NT2/D1 (cell line): ENCODE measurements around the gene LCNL1.

Source experiments
- DNase-seq: peaks from one replicate; pipeline ENCODE4 v3.0.0-alpha.2; 2011; ENCODE audit warnings: low read depth, low spot score
- H3K27me3 ChIP-seq: 2 replicates; pipeline ENCODE4 v1.6.0; 2011; ENCODE audit warnings: mild to moderate bottlenecking; ENCODE audit not compliant: insufficient read length, insufficient read depth
- H3K36me3 ChIP-seq: 2 replicates; pipeline ENCODE4 v1.6.1; 2011; ENCODE audit warnings: mild to moderate bottlenecking, low read length, mixed read lengths; ENCODE audit not compliant: insufficient read depth, insufficient read length
- H3K4me1 ChIP-seq: 2 replicates; pipeline ENCODE4 v1.5.1; 2011; ENCODE audit not compliant: insufficient read depth, insufficient read length
- H3K4me3 ChIP-seq: 2 replicates; pipeline ENCODE4 v1.5.1; 2011; ENCODE audit warnings: low read depth; ENCODE audit not compliant: insufficient read length
- H3K9ac ChIP-seq: 2 replicates; pipeline ENCODE4 v1.6.0; 2011; ENCODE audit warnings: low read depth; ENCODE audit not compliant: insufficient read length
- H3K9me3 ChIP-seq: 2 replicates; pipeline ENCODE4 v1.5.1; 2011; ENCODE audit warnings: mild to moderate bottlenecking, low read length; ENCODE audit not compliant: insufficient read depth
- SUZ12 ChIP-seq: IDR thresholded peaks from 2 replicates; pipeline ENCODE4 v1.6.1; 2011; ENCODE audit not compliant: insufficient read length, insufficient read depth; ENCODE audit errors: extremely low read depth
- YY1 ChIP-seq: IDR thresholded peaks from 2 replicates; pipeline ENCODE4 v1.6.1; 2011; ENCODE audit not compliant: insufficient read length, insufficient read depth
- ZNF274 ChIP-seq: IDR thresholded peaks from 2 replicates; pipeline ENCODE4 v1.6.1; 2011; ENCODE audit warnings: mild to moderate bottlenecking, low read depth, low read length

The LCNL1 gene

GRCh38 chr9:136973618-136974617 is 8.9 kb upstream of the LCNL1 start:
- H3K36me3 ChIP-seq: no peaks in the 10 kb centered on the region
- no peak overlapping the region for H3K4me3 ChIP-seq
- TF ChIP-seq ZNF274 (no peak), SUZ12 (no peak), YY1 (no peak)
- no peaks in the 10 kb centered on the region for H3K9me3 ChIP-seq
- H3K4me1 ChIP-seq: peaks cover 39% of the 10 kb centered on the region
- no peak for DNase-seq
- H3K9ac ChIP-seq: no peak overlapping the region
- peaks cover 12% of the 10 kb centered on the region for H3K27me3 ChIP-seq

DNA sequence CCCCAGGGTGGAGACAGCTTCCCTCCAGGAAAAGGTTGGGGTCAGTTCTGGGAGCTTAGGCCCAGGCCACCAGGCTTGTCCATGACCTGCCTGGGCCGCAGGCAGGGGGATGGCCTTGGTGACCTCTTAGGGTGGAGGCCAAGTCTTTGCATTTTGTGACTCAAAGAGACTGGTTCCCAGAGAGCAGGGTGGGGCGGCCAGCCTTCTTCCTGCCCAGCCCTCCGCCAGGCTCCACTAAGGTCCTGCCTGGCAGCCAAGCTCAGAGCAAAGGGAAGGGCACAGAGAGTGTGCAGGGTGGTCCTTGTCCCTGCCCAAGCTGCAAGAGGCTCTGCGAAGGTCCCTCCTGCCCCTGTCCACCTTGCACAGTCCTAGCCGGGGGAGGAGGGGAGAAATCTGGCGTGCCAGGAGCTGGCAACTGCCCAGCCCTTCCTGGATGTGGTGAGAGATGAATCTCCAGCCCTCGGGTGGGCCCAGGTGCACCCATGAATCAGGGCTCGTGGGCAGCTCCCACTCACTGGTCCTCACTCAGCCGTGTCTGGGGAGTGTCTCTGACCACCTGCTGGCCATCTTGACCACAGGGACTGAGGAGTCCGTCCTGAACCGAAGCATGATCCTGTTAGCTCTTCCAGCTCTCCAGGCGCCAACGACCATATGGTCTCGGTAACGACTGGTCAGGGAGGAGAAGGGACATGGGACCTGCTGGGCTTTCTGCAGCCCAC is 7.8 kb upstream of the LCNL1 start:
- H3K4me3 ChIP-seq: no peak overlapping the region
- H3K4me1 ChIP-seq: peaks cover 44% of the 10 kb centered on the region
- no peaks in the 10 kb centered on the region for H3K36me3 ChIP-seq
- H3K9ac ChIP-seq: no peak overlapping the region
- no peak for TF ChIP-seq ZNF274
- H3K9me3 ChIP-seq: no peaks in the 10 kb centered on the region
- H3K27me3 ChIP-seq: peaks cover 12% of the 10 kb centered on the region
- DNase-seq: no peak

- peaks cover 42% of the 10 kb centered on the region for H3K4me1 ChIP-seq
- H3K9ac ChIP-seq: no peak overlapping the region
- peaks cover 12% of the 10 kb centered on the region for H3K27me3 ChIP-seq
- H3K9me3 ChIP-seq: no peaks in the 10 kb centered on the region
- TF ChIP-seq ZNF274 (no peak), YY1 (no peak), SUZ12 (no peak)
- DNase-seq: no peak
- H3K36me3 ChIP-seq: no peaks in the 10 kb centered on the region
- H3K4me3 ChIP-seq: no peak overlapping the region
Observed at GRCh38 chr9:136975644-136976043, 7.1 kb upstream of the LCNL1 start.

- Histone ChIP-seq H3K4me3 (peak within 1 kb of the TSS; percentile 76), H3K9ac (peak within 1 kb of the TSS; percentile 79), H3K4me1 (peaks cover 42% of the 10 kb centered on the region), H3K27me3 (peaks cover 12% of the 10 kb centered on the region), H3K36me3 (no peaks in the 10 kb centered on the region), H3K9me3 (no peaks in the 10 kb centered on the region)
- no peak for TF ChIP-seq YY1
- no peak for TF ChIP-seq SUZ12
- TF ChIP-seq ZNF274: no peak
- no peak for DNase-seq
Observed at GRCh38 chr9:136977223-136977622, 5.6 kb upstream of the LCNL1 start, which contains the start of gene PTGDS. TSS of gene PTGDS (plus strand) at chr9:136977504. CDS start at chr9:136977579, 75 bp downstream.

- Histone ChIP-seq H3K4me3 (peak overlapping the region; percentile 76), H3K27me3 (peaks cover 12% of the 10 kb centered on the region)
Observed at GRCh38 chr9:136977649-136978072, 5.1 kb upstream of the LCNL1 start.

GRCh38 chr9:136978073-136978864 is 4.5 kb upstream of the LCNL1 start:
- peak overlapping the region; percentile 76 for H3K4me3 ChIP-seq
- H3K9me3 ChIP-seq: no peaks in the 10 kb centered on the region
- TF ChIP-seq SUZ12 (no peak), ZNF274 (no peak), YY1 (no peak)
- H3K4me1 ChIP-seq: peaks cover 47% of the 10 kb centered on the region
- no peaks in the 10 kb centered on the region for H3K36me3 ChIP-seq
- peak; percentile 49 for DNase-seq
- peak overlapping the region; percentile 79 for H3K9ac ChIP-seq
- H3K27me3 ChIP-seq: peaks cover 12% of the 10 kb centered on the region

More at GRCh38 chr9:136977649-136978072, 5.1 kb upstream of the LCNL1 start:
- peak overlapping the region; percentile 79 for H3K9ac ChIP-seq
- no peaks in the 10 kb centered on the region for H3K9me3 ChIP-seq
- no peaks in the 10 kb centered on the region for H3K36me3 ChIP-seq
- DNase-seq: no peak
- H3K4me1 ChIP-seq: peaks cover 45% of the 10 kb centered on the region
- TF ChIP-seq ZNF274: no peak
- TF ChIP-seq YY1: no peak
- no peak for TF ChIP-seq SUZ12
